ENCODE results near the gene ALPI. TPM values are rescaled to one million over a fixed set of nuclear protein-coding genes. Genes with fewer than 3 reads are reported as not detected.

Gene ALPI
- total and polyA plus RNA-seq, 10 of the 15 experiments (the other 5 are each of a cell fraction or from before 2014, with no cell fraction given): not detected

DNA sequence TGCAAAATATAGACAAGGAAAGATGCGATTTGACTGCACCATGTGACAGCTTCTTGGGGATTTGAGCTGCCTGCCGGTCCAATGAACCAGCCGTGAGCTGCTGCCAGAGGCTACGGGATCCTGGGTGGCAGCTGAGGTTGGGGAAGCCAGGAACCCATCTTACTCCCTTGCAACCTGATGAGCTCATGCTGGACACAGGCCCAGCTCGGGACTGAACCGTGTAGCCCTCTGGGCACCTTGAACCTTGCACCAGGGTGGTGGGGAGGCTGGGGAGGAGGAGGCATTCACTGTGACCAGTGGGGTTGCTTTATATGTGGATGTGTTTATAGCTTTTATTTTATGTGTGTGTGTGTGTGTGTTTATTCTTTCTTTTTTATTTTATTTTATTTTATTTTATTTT, 9.1 kb downstream of the ALPI start:
- WGBS (ENCODE audit: insufficient coverage, insufficient replicate concordance, low lambda C conversion rate, missing lambda C conversion rate): 48% methylated on average over 5 of the region's 6 CpGs
- Histone ChIP-seq H3K4me3 (no peak overlapping the region), H3K27ac (ENCODE audit: control insufficient read depth, insufficient read depth) (no peak overlapping the region), H4K20me1 (ENCODE audit: control insufficient read depth, insufficient read depth) (no peaks in the 10 kb centered on the region), H3K27me3 (replicated peaks in 1 of 2; ENCODE audit: control insufficient read depth in 2 of 2, insufficient read depth in 2 of 2, low read length in 1 of 2) (no peaks in the 10 kb centered on the region; a peak in 1 of 4 replicates), H3K9me3 (replicated peaks; ENCODE audit: control insufficient read depth, insufficient read depth, low read length) (no peaks in the 10 kb centered on the region), H3K4me2 (ENCODE audit: control insufficient read depth, insufficient read depth) (no peak overlapping the region), H3K4me1 (ENCODE audit: control insufficient read depth, insufficient read depth, low read length) (no peaks in the 10 kb centered on the region), H3K9ac (ENCODE audit: control insufficient read depth, insufficient read depth, low read length) (no peak overlapping the region), H3K36me3 (ENCODE audit: control insufficient read depth in 2 of 2, insufficient read depth in 2 of 2, low read length in 1 of 2) (no peaks in the 10 kb centered on the region), H2AFZ (ENCODE audit: control insufficient read depth, low read depth, low read length) (no peak overlapping the region), H3K79me2 (ENCODE audit: control insufficient read depth, insufficient read depth, low read length) (no peaks in the 10 kb centered on the region)
- ChIA-PET SMC1A (ENCODE audit: uncharacterized antibody, unreplicated experiment) (interaction anchor here (0.6 kb wide), 1 partner anchor 1722 kb away, joined by 3 read pairs; no protein-coding TSS in a partner anchor), CTCF (interaction anchor here (0.6 to 1.3 kb wide), 2 partner anchors 17 to 716 kb away, joined by 3 read pairs; no protein-coding TSS in a partner anchor), POLR2A (no interaction called here), RAD21 (ENCODE audit: unreplicated experiment) (no interaction called here)
- no TSS peak for BruUV-seq (replicated peaks)
- in situ Hi-C loops (cut with MboI) (no loop called here), intact Hi-C loops (cut with micrococcal nuclease; ENCODE audit: unreplicated experiment) (no loop called here)
- TF ChIP-seq EED (IDR thresholded peaks at IDR 0.05; ENCODE audit: low read depth): no peak
- no peak for TF ChIP-seq RELA (IDR thresholded peaks at IDR 0.05; ENCODE audit: borderline replicate concordance, partially characterized antibody)
- no peak for TF ChIP-seq MEF2B (IDR thresholded peaks at IDR 0.05; ENCODE audit: partially characterized antibody, poor library complexity, severe bottlenecking)
- TF ChIP-seq CHD1 (IDR thresholded peaks at IDR 0.05; ENCODE audit: low read depth, low read length): no peak
- no peak for TF ChIP-seq IKZF1 (conservative IDR thresholded peaks at IDR 0.05)
- TF ChIP-seq NR2F1 (conservative IDR thresholded peaks at IDR 0.05): no peak
- no peak for TF ChIP-seq CBX3 (IDR thresholded peaks at IDR 0.05; ENCODE audit: borderline replicate concordance, low read depth)
- DNase-seq (ENCODE audit: low read depth, low spot score) (no peak), ATAC-seq (no peak), FAIRE-seq (no peak)

DNA sequence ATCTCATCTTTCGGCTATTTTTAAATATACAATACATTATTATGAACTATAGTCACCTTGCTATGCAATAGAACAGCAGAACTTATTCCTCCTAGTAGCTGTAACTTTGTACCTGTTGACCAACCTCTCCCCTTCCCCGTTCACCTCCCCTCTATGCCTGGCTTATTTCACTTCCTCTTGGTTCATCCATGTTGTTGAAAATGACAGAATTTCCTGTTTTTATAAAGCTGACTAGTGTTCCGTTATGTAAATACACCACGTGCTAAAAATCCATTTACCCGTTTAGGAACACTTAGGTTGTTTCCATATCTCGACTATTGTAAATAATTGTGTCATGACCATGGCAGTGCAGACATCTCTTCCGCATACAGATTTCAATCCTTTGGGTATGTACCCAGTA, 10.3 kb downstream of the ALPI start:
- Histone ChIP-seq H3K4me2 (ENCODE audit: control insufficient read depth, insufficient read depth) (no peak overlapping the region), H3K36me3 (ENCODE audit: control insufficient read depth in 2 of 2, insufficient read depth in 2 of 2, low read length in 1 of 2) (no peaks in the 10 kb centered on the region), H4K20me1 (ENCODE audit: control insufficient read depth, insufficient read depth) (no peaks in the 10 kb centered on the region), H3K4me3 (no peak overlapping the region), H3K27me3 (replicated peaks in 1 of 2; ENCODE audit: control insufficient read depth in 2 of 2, insufficient read depth in 2 of 2, low read length in 1 of 2) (no peaks in the 10 kb centered on the region; a peak in 1 of 4 replicates), H3K4me1 (ENCODE audit: control insufficient read depth, insufficient read depth, low read length) (no peaks in the 10 kb centered on the region), H3K27ac (ENCODE audit: control insufficient read depth, insufficient read depth) (no peak overlapping the region), H3K79me2 (ENCODE audit: control insufficient read depth, insufficient read depth, low read length) (no peaks in the 10 kb centered on the region), H2AFZ (ENCODE audit: control insufficient read depth, low read depth, low read length) (no peak overlapping the region), H3K9ac (ENCODE audit: control insufficient read depth, insufficient read depth, low read length) (no peak overlapping the region), H3K9me3 (replicated peaks; ENCODE audit: control insufficient read depth, insufficient read depth, low read length) (no peaks in the 10 kb centered on the region)
- SMC1A ChIA-PET (ENCODE audit: uncharacterized antibody, unreplicated experiment): interaction anchor here (0.6 kb wide), 1 partner anchor 141 kb away, joined by 3 read pairs; no protein-coding TSS in a partner anchor
- RAD21 ChIA-PET (ENCODE audit: unreplicated experiment): no interaction called here
- DNase-seq (ENCODE audit: low read depth, low spot score) (no peak), FAIRE-seq (no peak), ATAC-seq (no peak)
- WGBS (ENCODE audit: insufficient coverage, insufficient replicate concordance, low lambda C conversion rate, missing lambda C conversion rate): 23% methylated on average over 7 of the region's 7 CpGs
- POLR2A ChIA-PET: no interaction called here
- intact Hi-C loops (cut with micrococcal nuclease; ENCODE audit: unreplicated experiment): no loop called here
- CTCF ChIA-PET: no interaction called here
- TF ChIP-seq YY1 (IDR thresholded peaks at IDR 0.05; ENCODE audit: low read depth, low read length) (no peak), SPI1 (IDR thresholded peaks at IDR 0.05; ENCODE audit: borderline replicate concordance, insufficient read depth, low read depth, low read length) (peak; percentile 18; the same call in 1 of the 2 replicates)
- BruUV-seq (replicated peaks): no TSS peak
- in situ Hi-C loops (cut with MboI): no loop called here
